CD4-positive, alpha-beta T cell treated with Interleukin-6 at 100 ng/mL for 8 hours (primary cell): ENCODE data around the gene HDAC6.
"Not testable (repeated sequence)": the region's sequence is repeated elsewhere in the genome, so short reads cannot be mapped to it uniquely, and the experiment has no call there.

Experiments used
- DNase-seq: peaks from one replicate; pipeline ENCODE4 v3.0.0-alpha.2; 2020; ENCODE audit warnings: mixed read lengths, low spot score

The HDAC6 gene

DNA sequence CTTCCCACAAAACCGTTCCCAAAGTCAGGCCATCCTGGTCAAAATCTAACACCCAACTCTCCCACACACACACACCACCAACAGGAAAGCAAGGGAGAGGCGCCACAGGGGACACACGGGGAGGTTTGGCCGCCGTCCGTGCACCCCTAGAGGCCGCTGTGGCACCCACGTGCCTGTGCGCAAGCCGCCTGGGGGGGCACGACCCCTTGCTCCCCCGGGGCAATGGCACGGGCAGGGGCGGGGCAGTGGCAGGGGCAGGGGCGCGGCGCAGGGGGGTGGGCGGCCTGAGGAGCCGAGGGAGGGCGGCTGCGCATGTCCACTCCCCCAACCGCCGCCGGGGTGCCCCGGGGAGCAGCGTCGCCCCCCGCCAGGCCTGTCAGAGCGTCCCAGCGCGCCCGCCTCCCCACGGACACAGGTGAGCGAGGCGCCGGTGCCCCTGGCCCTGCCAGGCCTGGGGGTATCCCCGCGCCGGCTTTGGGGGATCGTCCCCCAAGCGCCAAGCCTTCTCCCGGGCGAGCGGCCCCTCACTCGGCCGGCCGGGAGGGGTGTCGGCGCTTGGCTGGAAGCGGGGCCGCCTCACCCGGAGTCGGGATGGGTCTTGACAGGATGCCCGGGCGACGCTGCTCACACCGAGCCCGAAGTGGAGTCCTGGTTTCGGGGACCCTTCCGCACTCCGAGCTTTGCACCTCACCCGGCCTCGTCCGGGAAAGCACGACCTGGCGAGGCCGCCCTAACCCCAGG lies 24.4 kb downstream of the HDAC6 start, which contains the start of gene ERAS:
ERAS (plus strand) TSS at position 379 of the 741 bp plus-strand sequence. CDS start 2,611 bp downstream, outside the sequence.
- DNase-seq, result no peak

DNA sequence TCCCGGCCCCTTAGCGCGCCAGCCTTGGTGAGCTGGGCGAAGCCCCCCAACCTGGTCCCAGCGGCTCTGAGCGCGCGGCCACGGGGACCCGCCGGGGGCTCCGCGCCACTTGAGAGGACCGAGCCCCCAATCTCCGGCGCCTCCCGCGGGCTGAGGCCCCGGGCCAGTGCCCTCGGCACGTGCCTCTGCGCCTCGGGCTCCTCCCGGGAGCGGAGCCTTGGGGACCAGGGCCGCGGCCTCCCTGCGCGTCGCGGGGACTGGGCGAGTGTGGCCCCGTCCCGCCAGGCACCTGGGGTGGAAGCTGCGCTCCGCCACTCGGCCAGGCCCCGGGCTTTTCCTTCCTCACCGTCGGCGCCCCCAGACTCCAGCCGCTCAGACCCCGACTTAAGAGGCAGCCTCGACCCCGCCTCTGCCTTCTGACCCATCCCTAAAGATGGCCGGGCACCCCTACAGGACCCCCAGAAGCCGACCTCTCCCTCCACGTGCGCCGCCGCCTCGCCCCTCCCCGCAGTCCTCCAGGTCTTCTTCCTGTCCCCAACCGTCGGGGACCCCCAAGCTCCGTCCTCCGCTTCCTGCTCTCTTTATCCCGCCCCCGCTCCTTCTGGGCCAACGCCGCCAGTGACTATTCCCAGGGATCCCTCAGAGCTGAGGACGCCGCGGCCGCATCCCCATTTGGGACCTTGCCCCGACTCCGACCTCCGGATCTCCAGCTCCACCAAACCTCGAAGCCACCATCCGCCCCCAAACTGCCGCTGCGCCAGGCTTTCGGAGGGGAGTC lies 25.2 kb downstream of the HDAC6 start:
- no peak for DNase-seq

DNA sequence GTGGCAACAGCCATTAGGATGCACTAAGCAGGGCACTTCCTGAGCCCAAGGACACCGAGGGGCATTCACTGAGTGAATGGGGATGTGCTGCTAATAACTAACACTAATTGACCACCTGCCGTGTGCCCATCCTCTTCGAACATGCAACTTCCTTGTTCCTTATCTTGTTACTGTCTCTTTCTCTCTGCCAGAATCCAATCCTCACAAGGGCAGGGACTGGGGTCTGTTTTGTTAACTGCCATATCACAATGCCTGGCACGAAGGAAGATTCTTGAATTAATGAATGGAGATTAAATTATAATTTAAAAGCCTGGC lies 25.7 kb downstream of the HDAC6 start:
- no peak for DNase-seq

DNA sequence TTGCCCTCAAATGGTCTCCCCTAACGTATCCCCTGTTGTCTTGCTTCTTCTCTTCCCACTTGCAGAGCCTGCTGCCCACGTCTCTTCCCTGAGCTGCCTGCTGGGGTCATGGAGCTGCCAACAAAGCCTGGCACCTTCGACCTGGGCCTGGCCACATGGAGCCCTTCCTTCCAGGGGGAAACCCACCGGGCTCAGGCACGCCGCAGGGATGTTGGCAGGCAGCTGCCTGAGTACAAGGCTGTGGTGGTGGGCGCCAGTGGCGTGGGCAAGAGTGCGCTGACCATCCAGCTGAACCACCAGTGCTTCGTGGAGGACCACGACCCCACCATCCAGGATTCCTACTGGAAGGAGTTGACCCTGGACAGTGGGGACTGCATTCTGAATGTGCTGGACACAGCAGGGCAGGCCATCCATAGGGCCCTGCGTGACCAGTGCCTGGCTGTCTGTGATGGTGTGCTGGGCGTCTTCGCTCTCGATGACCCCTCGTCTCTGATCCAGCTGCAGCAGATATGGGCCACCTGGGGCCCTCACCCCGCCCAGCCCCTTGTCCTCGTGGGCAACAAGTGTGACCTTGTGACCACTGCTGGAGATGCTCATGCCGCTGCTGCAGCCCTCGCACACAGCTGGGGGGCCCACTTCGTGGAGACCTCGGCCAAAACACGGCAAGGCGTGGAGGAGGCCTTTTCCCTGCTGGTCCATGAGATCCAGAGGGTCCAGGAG lies 27.3 kb downstream of the HDAC6 start:
- no peak for DNase-seq

DNA sequence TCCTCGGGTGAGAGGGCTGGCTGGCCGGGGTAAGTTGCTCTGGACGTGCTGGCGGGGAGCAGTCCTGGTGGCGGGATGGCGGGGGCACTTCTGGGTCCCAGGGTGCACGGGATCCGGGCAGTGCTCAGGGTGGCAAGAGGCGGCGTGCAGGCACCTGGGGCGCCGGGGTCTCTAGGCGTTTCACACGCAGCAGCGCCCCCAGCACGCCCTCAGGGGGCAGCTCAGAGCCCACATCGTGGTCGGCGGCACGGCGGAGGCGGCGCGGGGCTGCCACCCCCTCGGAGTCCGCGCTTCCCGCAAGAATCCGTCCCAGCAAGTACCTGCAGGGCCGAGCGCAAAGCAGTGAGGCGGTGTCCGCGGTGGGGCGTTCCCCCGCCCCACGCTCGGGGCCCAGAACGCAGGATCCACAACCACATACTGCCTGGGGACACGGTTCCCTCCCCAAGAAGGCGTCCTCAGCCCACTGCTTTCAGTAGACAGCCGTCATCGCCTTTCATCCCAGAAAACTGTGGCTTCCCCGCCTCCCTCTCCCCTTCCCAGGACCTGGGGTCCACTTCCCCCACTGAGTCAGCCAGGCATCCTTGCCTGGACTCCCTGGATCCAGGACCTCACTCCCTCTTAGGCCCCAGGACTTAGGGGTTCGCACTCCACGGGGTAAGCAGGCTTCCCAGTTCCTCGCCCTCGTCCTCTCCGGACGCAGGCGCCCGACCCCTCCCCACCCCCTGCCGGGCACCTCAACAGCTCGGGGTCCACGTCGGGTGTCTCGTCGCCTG lies 29.5 kb downstream of the HDAC6 start:
- no peak for DNase-seq

DNA sequence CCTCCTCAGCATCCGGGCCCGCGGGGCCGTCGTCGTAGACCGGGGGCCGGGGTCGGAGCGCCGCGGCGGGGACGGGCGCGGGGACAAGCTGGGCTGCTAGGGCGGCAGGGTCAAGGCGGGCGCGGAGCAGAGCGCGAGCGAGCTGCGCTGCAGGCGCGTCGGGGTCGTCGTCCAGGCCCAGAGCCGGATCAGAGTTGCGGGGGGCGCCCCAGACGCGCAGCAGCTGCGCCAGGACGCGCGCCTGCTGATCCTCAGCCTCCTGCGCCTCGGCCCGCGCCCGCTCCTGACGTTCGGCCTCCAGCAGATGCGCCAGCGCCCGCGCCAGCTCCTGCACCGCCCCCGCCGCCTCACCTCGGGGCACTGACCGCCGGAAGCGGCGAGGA lies 30.0 kb downstream of the HDAC6 start:
- no peak for DNase-seq

DNA sequence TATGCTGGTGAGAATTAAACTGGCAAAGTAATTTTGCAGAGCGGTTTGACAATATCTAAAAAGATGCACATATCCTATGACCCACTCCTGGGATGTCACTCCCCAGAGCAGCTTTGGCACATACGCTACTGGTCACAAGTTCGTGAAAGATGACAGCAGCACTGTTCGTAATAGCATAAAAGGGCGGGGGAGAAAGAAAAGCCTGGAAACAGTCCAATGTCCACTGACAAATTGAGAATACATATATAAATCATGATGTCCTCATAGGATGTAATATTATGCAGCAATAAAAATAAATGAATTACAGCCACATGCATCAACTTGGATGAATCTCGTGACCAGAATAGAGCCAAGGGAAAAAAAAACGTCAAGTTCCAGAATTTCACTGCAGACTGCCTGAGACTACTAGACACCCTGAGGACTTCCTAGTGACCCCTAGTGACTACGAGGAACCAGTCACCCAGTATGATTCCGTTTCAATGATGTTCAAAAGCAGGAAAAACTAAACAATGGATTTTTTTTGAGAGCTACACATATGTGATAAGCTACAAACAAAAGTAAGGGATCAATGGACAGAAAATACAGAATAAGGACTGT lies 31.8 kb downstream of the HDAC6 start:
- no peak for DNase-seq

DNA sequence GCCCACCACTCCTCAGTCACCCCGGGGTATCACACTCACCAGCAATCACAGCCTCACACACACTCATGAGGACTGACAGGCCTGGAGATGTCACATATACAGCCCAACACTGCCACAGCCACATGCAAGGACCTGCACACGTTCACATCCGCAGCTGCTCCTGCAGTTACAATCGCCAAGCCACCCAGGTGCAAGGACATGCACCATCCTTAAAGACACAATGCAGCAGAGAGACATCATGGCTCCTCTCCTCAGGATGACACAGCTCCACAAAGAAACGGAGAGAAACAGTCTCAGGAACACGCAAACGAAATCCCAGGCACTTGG lies 32.5 kb downstream of the HDAC6 start:
- no peak for DNase-seq

DNA sequence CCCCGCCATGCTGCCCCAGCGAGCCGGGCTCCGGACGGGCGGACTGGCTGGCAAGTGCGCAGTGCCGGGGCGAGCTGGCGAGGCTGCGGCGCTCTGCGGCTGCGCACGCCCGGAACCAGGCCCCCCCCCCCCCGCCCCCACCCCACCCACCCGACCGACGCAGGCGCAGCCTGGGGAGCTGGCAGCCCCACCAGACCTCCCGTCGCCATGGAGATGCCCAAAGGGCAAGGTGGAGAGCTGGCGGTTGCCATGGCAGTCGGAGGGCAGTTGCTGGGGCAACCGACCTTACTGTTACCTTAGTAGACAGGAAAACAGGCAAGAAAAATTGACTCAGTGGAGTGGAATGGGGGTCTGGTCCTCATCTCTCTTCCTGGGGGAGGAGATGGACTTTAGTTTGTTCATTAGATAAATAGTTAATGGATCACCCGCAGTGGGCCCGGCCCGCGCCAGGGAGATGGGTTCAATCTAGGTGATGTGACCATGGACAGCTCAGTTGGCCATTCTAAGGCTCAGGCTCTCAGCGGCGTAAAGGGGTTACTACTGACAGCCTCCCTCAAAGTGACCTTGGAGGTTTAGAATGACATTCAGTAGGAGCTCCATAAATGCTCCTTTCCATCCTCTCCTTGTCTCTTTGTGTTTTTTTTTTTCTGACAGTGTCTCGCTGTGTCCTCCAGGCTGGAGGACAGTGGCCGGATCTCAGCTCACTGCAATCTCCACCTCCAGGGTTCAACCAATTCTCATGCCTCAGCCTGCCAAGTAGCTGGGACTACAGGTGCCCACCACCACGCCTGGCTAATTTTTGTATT lies 33.9 kb downstream of the HDAC6 start, which contains the start of gene PCSK1N:
PCSK1N (minus strand) TSS at position 87 of the 806 bp plus-strand sequence; CDS start at position 9, 78 bp downstream.
- DNase-seq, result peak; percentile 24

DNA sequence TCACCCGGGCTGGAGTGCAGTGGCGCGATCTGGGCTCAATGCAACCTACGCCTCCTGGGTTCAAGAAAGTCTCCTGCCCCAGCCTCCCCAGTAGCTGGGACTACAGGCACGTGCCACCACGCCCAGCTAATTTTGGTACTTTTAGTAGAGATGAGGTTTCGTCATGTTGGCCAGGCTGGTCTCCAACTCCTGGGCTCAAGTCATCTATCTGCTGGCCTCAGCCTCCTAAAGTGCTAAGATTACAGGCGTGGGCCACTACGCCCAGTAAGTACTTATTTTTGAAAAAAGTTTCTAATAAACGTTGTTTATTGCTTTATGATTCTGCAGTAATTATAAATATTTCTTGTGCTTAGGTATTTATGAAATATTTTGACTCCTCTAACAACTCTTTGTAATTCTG lies 37.8 kb downstream of the HDAC6 start:
- DNase-seq, result no peak

DNA sequence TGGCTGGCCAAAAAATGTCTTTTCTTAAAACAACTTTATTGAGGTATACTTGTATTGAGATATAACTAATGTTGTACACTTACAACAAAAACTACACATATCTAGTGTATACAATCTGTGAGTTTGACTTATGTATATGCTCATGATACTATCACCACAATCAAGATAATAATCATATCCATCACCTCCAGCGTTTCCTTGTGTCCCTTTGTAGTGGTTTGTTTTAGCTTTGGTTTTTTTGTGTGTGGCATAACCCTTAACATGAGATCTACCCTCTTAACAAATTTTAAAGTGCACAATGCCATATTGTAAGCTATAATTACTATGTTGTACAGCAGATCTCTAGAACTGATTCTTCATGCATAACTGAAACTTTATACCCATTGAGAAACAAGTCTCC lies 47.0 kb downstream of the HDAC6 start:
- no peak for DNase-seq

DNA sequence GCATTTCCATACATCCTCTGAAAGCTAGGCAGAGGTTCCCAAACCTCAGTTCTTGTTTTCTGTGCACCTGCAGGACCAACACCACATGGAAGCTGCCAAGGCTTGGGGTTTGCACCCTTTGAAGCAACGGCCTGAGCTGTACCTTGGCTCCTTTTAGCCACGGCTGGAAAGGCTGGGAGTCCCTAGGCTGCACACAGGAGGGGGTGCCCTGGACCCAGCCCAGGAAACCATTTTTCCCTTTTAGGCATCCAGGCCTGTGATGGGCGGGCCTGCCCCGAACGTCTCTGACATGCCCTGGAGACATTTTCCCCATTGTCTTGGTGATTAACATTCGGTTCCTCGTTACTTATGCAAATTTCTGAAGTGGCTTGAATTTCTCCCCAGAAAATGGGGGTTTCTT lies 51.0 kb downstream of the HDAC6 start:
- DNase-seq, result no peak

DNA sequence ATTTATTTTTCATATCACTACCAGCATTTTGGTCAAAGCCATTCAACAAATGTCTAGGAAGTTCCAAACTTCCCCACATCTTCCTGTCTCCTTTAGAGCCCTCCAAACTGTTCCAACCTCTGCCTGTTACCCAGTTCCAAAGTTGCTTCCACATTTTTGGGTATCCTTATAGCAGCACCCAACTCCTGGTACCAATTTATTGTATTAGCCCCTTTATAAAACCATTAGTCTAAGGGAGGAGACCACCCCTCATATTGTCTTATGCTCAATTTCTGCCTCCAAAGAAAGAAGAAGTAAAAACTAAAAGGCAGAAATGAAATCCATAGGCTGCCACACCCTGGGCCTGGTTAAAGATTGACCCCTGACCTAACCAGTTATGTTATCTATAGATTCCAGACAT lies 51.6 kb downstream of the HDAC6 start:
- not testable (repeated sequence) for DNase-seq

DNA sequence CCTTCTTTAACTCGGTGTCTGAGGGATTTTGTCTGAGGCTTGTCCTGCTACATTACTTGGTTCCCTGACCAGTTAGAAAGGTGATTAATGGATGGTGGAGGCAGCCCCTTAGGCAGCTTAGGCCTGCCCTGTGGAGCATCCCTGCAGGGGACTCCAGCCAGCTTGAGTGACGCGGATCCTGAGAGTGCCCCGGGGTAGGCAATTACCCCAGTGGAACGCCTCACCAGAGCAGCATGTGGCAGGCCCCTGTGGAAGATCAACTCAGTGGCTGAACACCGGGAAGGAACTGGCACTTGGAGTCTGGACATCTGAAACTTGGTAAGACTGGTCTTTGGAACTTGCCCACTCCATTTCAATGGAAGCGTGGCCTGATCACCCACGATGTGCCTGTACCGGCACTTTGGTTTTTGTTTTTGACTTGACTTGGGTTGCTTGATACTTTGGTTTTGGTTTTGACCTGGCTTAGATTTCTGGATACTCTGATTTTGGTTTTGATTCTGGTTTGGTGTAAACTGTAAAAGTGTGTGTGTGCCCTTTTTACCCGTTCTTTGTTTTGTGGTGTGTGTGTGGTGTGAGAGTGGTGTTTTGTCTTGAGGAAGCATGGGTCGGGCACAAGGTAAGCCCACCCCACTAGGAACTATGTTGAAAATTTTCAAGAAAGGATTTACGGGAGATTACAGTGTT lies 52.4 kb downstream of the HDAC6 start:
- DNase-seq, result not testable (repeated sequence)

DNA sequence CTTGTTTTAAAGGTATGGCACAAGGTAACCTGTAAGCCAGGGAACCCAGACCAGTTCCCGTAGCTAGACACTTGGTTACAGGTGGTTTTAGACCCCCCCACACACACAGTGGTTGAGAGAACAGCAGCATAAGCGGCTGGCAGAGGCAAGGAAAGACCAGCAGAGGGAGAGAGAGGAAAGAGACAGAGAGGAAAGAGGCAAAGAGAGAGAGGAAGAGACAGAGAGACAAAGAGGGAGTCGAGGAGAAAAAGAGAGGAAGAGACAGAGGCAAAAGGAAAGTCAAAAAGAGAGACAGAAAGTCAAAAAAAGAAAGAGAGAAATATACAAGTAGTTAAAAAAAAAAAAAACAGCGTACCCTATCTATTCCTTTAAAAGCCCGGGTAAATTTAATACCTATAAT lies 53.0 kb downstream of the HDAC6 start:
- DNase-seq, result no peak

DNA sequence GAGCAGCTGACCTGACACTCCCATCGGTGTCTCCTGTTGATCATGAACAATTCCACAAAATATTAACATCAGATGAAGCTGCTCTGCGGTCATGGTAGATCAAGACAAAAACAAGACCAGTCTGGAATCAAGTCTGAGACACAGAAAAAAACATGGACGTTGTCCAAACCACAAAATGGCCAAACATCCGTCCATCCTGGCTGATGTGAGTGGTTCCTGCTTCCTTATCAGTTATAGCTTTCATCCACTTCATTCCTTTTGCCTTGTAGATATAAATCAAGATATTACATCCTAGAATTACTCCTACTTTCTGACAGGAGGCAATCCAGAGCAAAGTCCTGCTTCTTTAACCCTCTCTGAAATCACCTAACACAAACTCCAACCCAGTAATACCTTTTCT lies 62.3 kb downstream of the HDAC6 start:
- DNase-seq, result no peak

DNA sequence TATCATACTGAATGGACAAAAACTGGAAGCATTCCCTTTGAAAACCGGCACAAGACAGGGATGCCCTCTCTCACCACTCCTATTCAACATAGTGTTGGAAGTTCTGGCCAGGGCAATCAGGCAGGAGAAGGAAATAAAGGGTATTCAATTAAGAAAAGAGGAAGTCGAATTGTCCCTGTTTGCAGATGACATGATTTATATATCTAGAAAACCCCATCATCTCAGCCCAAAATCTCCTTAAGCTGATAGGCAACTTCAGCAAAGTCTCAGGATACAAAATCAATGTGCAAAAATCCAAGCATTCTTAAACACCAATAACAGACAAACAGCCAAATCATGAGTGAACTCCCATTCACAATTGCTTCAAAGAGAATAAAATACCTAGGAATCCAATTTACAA lies 70.2 kb downstream of the HDAC6 start:
- DNase-seq, result not testable (repeated sequence)
